H1 (cell line): ENCODE data around the gene TIAM2. TPM values are rescaled to one million over a fixed set of nuclear protein-coding genes. Genes with fewer than 3 reads are reported as not detected.

ENCODE experiments used
- CTCF ChIA-PET: fragments of 300-600 bp; sonication (Branson Sonifier 250); formaldehyde crosslinking; loops from one replicate; lab custom pipeline; 2021; ENCODE audit not compliant: partially characterized antibody; lab: Charles Lee
- POLR2A ChIA-PET: fragments of 300-600 bp; sonication (Branson Sonifier 250); formaldehyde crosslinking; loops from one replicate; lab custom pipeline; 2021; ENCODE audit warnings: inconsistent platforms; ENCODE audit not compliant: partially characterized antibody; lab: Charles Lee
- DNase-seq, 2 experiments: peaks; one replicate each; pipeline versions ENCODE4 v3.0.0 to v3.0.0-alpha.2; 2010 to 2022; ENCODE audit warnings: low spot score in 2 of 2, low read depth in 1 of 2, mixed read lengths in 1 of 2
- FAIRE-seq: peaks from 2 replicates; lab custom pipeline; 2011; peaks lifted over from hg19 to GRCh38; lab: Jason Lieb, UNC
- H2AFZ ChIP-seq: 2 replicates; pipeline ENCODE4 v1.8.1; 2012; ENCODE audit warnings: low read length, inconsistent platforms
- H2AK5ac ChIP-seq: 2 replicates; pipeline ENCODE4 v1.6.1; 2013; ENCODE audit warnings: low read depth, low read length
- H2BK120ac ChIP-seq: replicated peaks from 2 replicates; pipeline ENCODE3; 2013; ENCODE audit warnings: low read depth, low read length, inconsistent platforms
- H2BK12ac ChIP-seq: 2 replicates; pipeline ENCODE4 v1.6.1; 2013; ENCODE audit warnings: low read depth, low read length
- H2BK15ac ChIP-seq: 2 replicates; pipeline ENCODE4 v1.6.1; 2013; ENCODE audit warnings: low read length
- H2BK20ac ChIP-seq: 2 replicates; pipeline ENCODE4 v1.6.1; 2013; ENCODE audit warnings: low read length
- H2BK5ac ChIP-seq: 2 replicates; pipeline ENCODE4 v1.6.1; 2013; ENCODE audit warnings: low read depth, low read length
- H3K14ac ChIP-seq: 2 replicates; pipeline ENCODE4 v1.6.1; 2013; ENCODE audit warnings: inconsistent platforms; ENCODE audit not compliant: insufficient read length
- H3K18ac ChIP-seq: 2 replicates; pipeline ENCODE4 v1.6.1; 2013; ENCODE audit warnings: low read length; ENCODE audit errors: extremely low read depth
- H3K23ac ChIP-seq: 2 replicates; pipeline ENCODE4 v1.6.1; 2013; ENCODE audit warnings: inconsistent platforms; ENCODE audit not compliant: insufficient read length
- H3K23me2 ChIP-seq: 2 replicates; pipeline ENCODE4 v1.6.1; 2013; ENCODE audit warnings: low read depth, low read length
- H3K27ac ChIP-seq: 2 replicates; pipeline ENCODE4 v1.6.1; 2011; ENCODE audit warnings: low read depth, low read length, inconsistent platforms
- H3K27me3 ChIP-seq, 4 experiments: replicated peaks in 1 of 4; 1 replicate in 1 of 4; 2 replicates in 3 of 4; pipeline versions ENCODE4 v1.6.1 to v1.8.1; 2011 to 2013; ENCODE audit warnings: low read length in 3 of 4, mild to moderate bottlenecking in 3 of 4, inconsistent platforms in 2 of 4, mixed read lengths in 2 of 4, moderate library complexity in 1 of 4; ENCODE audit not compliant: control insufficient read depth in 3 of 4, insufficient read depth in 3 of 4; ENCODE audit errors: extremely low read depth in 1 of 4
- H3K36me3 ChIP-seq, 4 experiments: 2 replicates each; pipeline versions ENCODE4 v1.6.1 to v1.8.1; 2011 to 2013; ENCODE audit warnings: mild to moderate bottlenecking in 4 of 4, low read length in 3 of 4, moderate library complexity in 2 of 4, control low read depth in 1 of 4, inconsistent platforms in 1 of 4; ENCODE audit not compliant: insufficient read depth in 4 of 4, control insufficient read depth in 2 of 4
- H3K4ac ChIP-seq: replicated peaks from 2 replicates; pipeline ENCODE3; 2013; ENCODE audit warnings: low read length, low read depth, mixed read lengths, inconsistent platforms; ENCODE audit not compliant: insufficient read length
- H3K4me1 ChIP-seq, 4 experiments: replicated peaks in 1 of 4; 1 replicate in 1 of 4; 2 replicates in 3 of 4; pipeline versions ENCODE4 v1.6.1 to v1.8.1; 2011 to 2013; ENCODE audit warnings: low read length in 3 of 4, inconsistent platforms in 2 of 4, mixed read lengths in 1 of 4; ENCODE audit not compliant: insufficient read depth in 4 of 4, control insufficient read depth in 3 of 4
- H3K4me2 ChIP-seq, 2 experiments: 2 replicates each; pipeline versions ENCODE4 v1.6.1 to v1.8.1; 2011 to 2013; ENCODE audit warnings: low read depth in 2 of 2, low read length in 2 of 2, control low read depth in 1 of 2, inconsistent platforms in 1 of 2, mild to moderate bottlenecking in 1 of 2; ENCODE audit not compliant: insufficient read depth in 1 of 2
- H3K4me3 ChIP-seq, 4 experiments: fragments of 200-600, 300-600 bp in 1 of 4; sonication (generic), shearing (Covaris generic), sonication (Bioruptor Twin) in 1 of 4; 2 replicates each; pipeline versions ENCODE4 v1.5.1 to v1.8.1; 2011 to 2016; ENCODE audit warnings: low read length in 4 of 4, low read depth in 3 of 4, control low read depth in 2 of 4, inconsistent platforms in 2 of 4, mild to moderate bottlenecking in 2 of 4, mixed read lengths in 1 of 4, moderate library complexity in 1 of 4; ENCODE audit not compliant: insufficient read depth in 2 of 4; ENCODE audit errors: extremely low read depth in 1 of 4
- H3K56ac ChIP-seq: replicated peaks from 2 replicates; pipeline ENCODE3; 2013; ENCODE audit warnings: low read depth, mild to moderate bottlenecking, mixed read lengths, low read length, inconsistent platforms; ENCODE audit not compliant: insufficient read length
- H3K79me1 ChIP-seq: 2 replicates; pipeline ENCODE4 v1.6.1; 2013; ENCODE audit warnings: low read depth, low read length, control low read depth
- H3K79me2 ChIP-seq, 2 experiments: 2 replicates each; pipeline versions ENCODE4 v1.6.1 to v1.8.1; 2012 to 2013; ENCODE audit warnings: low read length in 2 of 2, mild to moderate bottlenecking in 2 of 2, inconsistent platforms in 1 of 2; ENCODE audit not compliant: insufficient read depth in 2 of 2, control insufficient read depth in 1 of 2
- H3K9ac ChIP-seq, 4 experiments: replicated peaks in 1 of 4; 1 replicate in 1 of 4; 2 replicates in 3 of 4; pipeline versions ENCODE4 v1.6.1 to v1.8.1; 2011 to 2013; ENCODE audit warnings: low read depth in 3 of 4, low read length in 3 of 4, control low read depth in 2 of 4, mild to moderate bottlenecking in 2 of 4, moderate library complexity in 2 of 4, inconsistent platforms in 1 of 4; ENCODE audit errors: extremely low read depth in 1 of 4
- H3K9me3 ChIP-seq, 2 experiments: 2 replicates each; pipeline versions ENCODE4 v1.6.1 to v1.8.1; 2012 to 2013; ENCODE audit warnings: mild to moderate bottlenecking in 2 of 2, moderate library complexity in 2 of 2, control low read depth in 1 of 2, inconsistent platforms in 1 of 2, low read depth in 1 of 2, low read length in 1 of 2, mixed read lengths in 1 of 2; ENCODE audit not compliant: insufficient read depth in 2 of 2
- H4K20me1 ChIP-seq, 2 experiments: replicated peaks in 1 of 2; 2 replicates each; pipeline versions ENCODE3 to v1.8.1; 2011 to 2013; ENCODE audit warnings: inconsistent platforms in 2 of 2, low read length in 2 of 2, mild to moderate bottlenecking in 1 of 2; ENCODE audit not compliant: insufficient read depth in 2 of 2, control insufficient read depth in 1 of 2
- H4K5ac ChIP-seq: 2 replicates; pipeline ENCODE4 v1.6.1; 2013; ENCODE audit warnings: low read length, low read depth, mixed read lengths, inconsistent platforms; ENCODE audit not compliant: insufficient read length
- H4K8ac ChIP-seq: 2 replicates; pipeline ENCODE4 v1.8.0; 2013; ENCODE audit warnings: mild to moderate bottlenecking, moderate library complexity, low read length, inconsistent platforms; ENCODE audit not compliant: insufficient read depth; ENCODE audit errors: extremely low read depth
- H4K91ac ChIP-seq: replicated peaks from 2 replicates; pipeline ENCODE3; 2013; ENCODE audit warnings: low read length, mixed read lengths, inconsistent platforms; ENCODE audit not compliant: insufficient read length
- HDAC2 ChIP-seq, 2 experiments: fragments of 300-600 bp in 1 of 2; sonication (generic) in 1 of 2; IDR thresholded peaks; 2 replicates each; pipeline ENCODE4 v1.6.1; 2011 to 2012; ENCODE audit warnings: low read depth in 2 of 2, low read length in 2 of 2, mild to moderate bottlenecking in 2 of 2, moderate library complexity in 2 of 2, borderline replicate concordance in 1 of 2, inconsistent platforms in 1 of 2
- POLR2A ChIP-seq, 2 experiments: IDR thresholded peaks; 1 replicate in 1 of 2; 2 replicates in 1 of 2; pipeline ENCODE4 v1.6.1; 2011; ENCODE audit warnings: low read depth in 2 of 2, low read length in 2 of 2, mild to moderate bottlenecking in 2 of 2; ENCODE audit errors: control extremely low read depth in 1 of 2
- RBBP5 ChIP-seq: IDR thresholded peaks from 2 replicates; pipeline ENCODE4 v1.7.1; 2012; ENCODE audit warnings: low read depth, mild to moderate bottlenecking, inconsistent platforms, low read length, moderate library complexity, borderline replicate concordance
- RNF2 ChIP-seq: fragments of 200-900, 300-1000 bp; sonication (generic); IDR thresholded peaks from 2 replicates; pipeline ENCODE4 v1.7.1; 2016; ENCODE audit warnings: borderline replicate concordance, low read depth, mild to moderate bottlenecking, antibody characterized with exemption, low read length; ENCODE audit not compliant: poor library complexity, severe bottlenecking; ENCODE audit errors: missing control alignments
- SAP30 ChIP-seq: fragments of 300-600 bp; sonication (generic); IDR thresholded peaks from 2 replicates; pipeline ENCODE4 v1.7.1; 2012; ENCODE audit warnings: low read length, moderate library complexity, mild to moderate bottlenecking, inconsistent platforms; ENCODE audit not compliant: insufficient read depth, insufficient replicate concordance
- SIRT6 ChIP-seq: IDR thresholded peaks from one replicate; pipeline ENCODE4 v1.7.1; 2012; ENCODE audit warnings: low read length, inconsistent platforms
- SP4 ChIP-seq: IDR thresholded peaks from 2 replicates; pipeline ENCODE4 v1.6.1; 2012; ENCODE audit warnings: low read length, inconsistent platforms
- ZNF274 ChIP-seq: IDR thresholded peaks from 2 replicates; pipeline ENCODE4 v1.7.0; 2012; ENCODE audit warnings: low read length, borderline replicate concordance; ENCODE audit errors: extremely low read depth
- WGBS, 2 experiments: shearing (Covaris generic) in 1 of 2; methylation state at CpG; one replicate each; pipeline versions ENCODE4 v1.1.6 to v1.1.7; 2013 to 2015; ENCODE audit warnings: low lambda C conversion rate in 2 of 2, mixed read lengths in 2 of 2, inconsistent platforms in 1 of 2, low coverage in 1 of 2, missing lambda C conversion rate in 1 of 2; ENCODE audit not compliant: insufficient replicate concordance in 2 of 2, insufficient coverage in 1 of 2, insufficient read length in 1 of 2; ENCODE audit errors: extremely low coverage in 1 of 2, missing lambda C conversion rate in 1 of 2; 5-methylcytosine and 5-hydroxymethylcytosine counted together
- polyA plus RNA-seq, 7 experiments: library from polyadenylated mRNA; depleted of rRNA in 3 of 7; stranded (reverse) in 5 of 7; unstranded in 2 of 7; fragments of >200 nt in 5 of 7; fragments of 200-250 nt in 2 of 7; gene quantifications; 1 replicate in 5 of 7; 2 replicates in 1 of 7; 4 replicates in 1 of 7; pipeline versions ENCODE4 v1.2.1 to v1.2.3, GENCODE V29; 2011 to 2013; ENCODE audit warnings: missing spikeins in 2 of 7, mixed read lengths in 2 of 7
- total RNA-seq: library from RNA; stranded (reverse); fragmentation: NEBNext Ultra II Directional; extraction: Animal tissue kit (Norgen Biotek cat#: 25700); gene quantifications from 2 replicates; pipeline ENCODE4 v1.2.1, GENCODE V29; 2021
- TF ChIP-seq, protein P1 (sequence below), 3 experiments: IDR thresholded peaks; 1 replicate in 2 of 3; 2 replicates in 1 of 3; pipeline versions ENCODE4 v1.5.1 to v1.6.1; 2011; ENCODE audit warnings: low read length in 3 of 3, mild to moderate bottlenecking in 3 of 3, inconsistent platforms in 2 of 3, low read depth in 1 of 3, moderate library complexity in 1 of 3; ENCODE audit not compliant: insufficient read depth in 1 of 3; ENCODE audit errors: control extremely low read depth in 1 of 3

The TIAM2 gene
- total and polyA plus RNA-seq, 2 of the 8 experiments (the other 6 are each of a cell fraction or from before 2014, with no cell fraction given), result 7.4 to 23.9 TPM

DNA sequence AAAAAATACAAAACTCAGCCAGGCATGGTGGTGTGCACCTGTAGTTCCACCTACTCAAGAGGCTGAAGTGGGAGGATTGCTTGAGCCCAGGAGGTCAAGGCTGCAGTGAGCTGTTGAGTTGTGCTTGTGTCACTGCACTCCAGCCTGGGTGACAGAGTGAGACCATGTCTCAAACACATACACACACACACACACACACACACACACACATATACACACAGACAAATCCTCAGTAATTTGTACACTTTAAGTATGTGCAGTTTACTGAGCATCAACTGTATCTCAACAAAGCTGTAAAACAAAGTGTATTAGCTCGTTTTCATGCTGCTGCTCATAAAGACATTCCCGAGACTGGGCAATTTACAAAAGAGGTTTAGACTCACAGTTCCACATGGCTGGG, 311.8 kb downstream of the TIAM2 start:
- Histone ChIP-seq H3K4me2 (no peak overlapping the region), H3K27ac (no peak overlapping the region), H3K23ac (no peak overlapping the region), H3K18ac (no peak overlapping the region), H4K20me1 (peaks cover 2% of the 10 kb centered on the region in 2 experiments), H3K79me2 (peaks cover 0 to 10% of the 10 kb centered on the region in 2 experiments; a peak in 2 of 4 replicates), H3K9me3 (no peaks in the 10 kb centered on the region), H3K27me3 (no peaks in the 10 kb centered on the region), H4K5ac (no peak overlapping the region), H2BK20ac (no peak overlapping the region), H2BK15ac (no peak overlapping the region), H3K4ac (no peak overlapping the region), H3K14ac (no peak overlapping the region), H3K4me3 (no peak overlapping the region), H4K91ac (no peak overlapping the region), H3K79me1 (no peaks in the 10 kb centered on the region; the same call in 1 of the 2 replicates), H2AK5ac (no peak overlapping the region), H3K23me2 (no peaks in the 10 kb centered on the region), H2BK120ac (no peak overlapping the region), H3K36me3 (peaks cover 5 to 72% (median 22%) of the 10 kb centered on the region in 4 experiments; a peak in 7 of 8 replicates), H2AFZ (no peak overlapping the region), H2BK12ac (no peak overlapping the region), H2BK5ac (no peak overlapping the region), H4K8ac (no peak overlapping the region), H3K9ac (no peak overlapping the region), H3K4me1 (peaks cover 0 to 2% (median 0%) of the 10 kb centered on the region in 4 experiments; a peak in 1 of 7 replicates), H3K56ac (no peak overlapping the region)
- 100% methylated on average over 2 of the region's 2 CpGs; no CpG with 5 or more reads in 1 of the 2 experiments for WGBS, 2 experiments
- no peak for FAIRE-seq
- CTCF ChIA-PET, result interaction anchor here (0.6 to 1.1 kb wide), 3 partner anchors 40 to 188 kb away, joined by 3 to 4 read pairs (median 3); no protein-coding TSS in a partner anchor
- POLR2A ChIA-PET, result interaction anchor here (1.6 to 2.1 kb wide), 2 partner anchors 10 to 33 kb away, joined by 3 to 5 read pairs; no protein-coding TSS in a partner anchor
- no peak for DNase-seq
- TF ChIP-seq HDAC2 (IDR thresholded peaks at IDR 0.05; ENCODE audit: borderline replicate concordance in 1 of 2, low read depth in 2 of 2, low read length in 2 of 2) (no peak), POLR2A (IDR thresholded peaks at IDR 0.05; ENCODE audit: control extremely low read depth in 1 of 2, low read depth in 2 of 2, low read length in 2 of 2) (no peak), SP4 (no peak), RNF2 (no peak), SAP30 (no peak), SIRT6 (no peak), RBBP5 (no peak), ZNF274 (no peak)
- TF ChIP-seq, protein P1, sequence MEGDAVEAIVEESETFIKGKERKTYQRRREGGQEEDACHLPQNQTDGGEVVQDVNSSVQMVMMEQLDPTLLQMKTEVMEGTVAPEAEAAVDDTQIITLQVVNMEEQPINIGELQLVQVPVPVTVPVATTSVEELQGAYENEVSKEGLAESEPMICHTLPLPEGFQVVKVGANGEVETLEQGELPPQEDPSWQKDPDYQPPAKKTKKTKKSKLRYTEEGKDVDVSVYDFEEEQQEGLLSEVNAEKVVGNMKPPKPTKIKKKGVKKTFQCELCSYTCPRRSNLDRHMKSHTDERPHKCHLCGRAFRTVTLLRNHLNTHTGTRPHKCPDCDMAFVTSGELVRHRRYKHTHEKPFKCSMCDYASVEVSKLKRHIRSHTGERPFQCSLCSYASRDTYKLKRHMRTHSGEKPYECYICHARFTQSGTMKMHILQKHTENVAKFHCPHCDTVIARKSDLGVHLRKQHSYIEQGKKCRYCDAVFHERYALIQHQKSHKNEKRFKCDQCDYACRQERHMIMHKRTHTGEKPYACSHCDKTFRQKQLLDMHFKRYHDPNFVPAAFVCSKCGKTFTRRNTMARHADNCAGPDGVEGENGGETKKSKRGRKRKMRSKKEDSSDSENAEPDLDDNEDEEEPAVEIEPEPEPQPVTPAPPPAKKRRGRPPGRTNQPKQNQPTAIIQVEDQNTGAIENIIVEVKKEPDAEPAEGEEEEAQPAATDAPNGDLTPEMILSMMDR (IDR thresholded peaks at IDR 0.05; ENCODE audit: control extremely low read depth in 1 of 3, insufficient read depth in 1 of 3, low read depth in 1 of 3, low read length in 3 of 3), result no peak
